Measurements from ENCODE around the gene RNU6-8.

GRCh38 chr14:32190673-32191072 lies 12.4 kb downstream of the RNU6-8 start:
- TF ChIP-seq, protein P1, sequence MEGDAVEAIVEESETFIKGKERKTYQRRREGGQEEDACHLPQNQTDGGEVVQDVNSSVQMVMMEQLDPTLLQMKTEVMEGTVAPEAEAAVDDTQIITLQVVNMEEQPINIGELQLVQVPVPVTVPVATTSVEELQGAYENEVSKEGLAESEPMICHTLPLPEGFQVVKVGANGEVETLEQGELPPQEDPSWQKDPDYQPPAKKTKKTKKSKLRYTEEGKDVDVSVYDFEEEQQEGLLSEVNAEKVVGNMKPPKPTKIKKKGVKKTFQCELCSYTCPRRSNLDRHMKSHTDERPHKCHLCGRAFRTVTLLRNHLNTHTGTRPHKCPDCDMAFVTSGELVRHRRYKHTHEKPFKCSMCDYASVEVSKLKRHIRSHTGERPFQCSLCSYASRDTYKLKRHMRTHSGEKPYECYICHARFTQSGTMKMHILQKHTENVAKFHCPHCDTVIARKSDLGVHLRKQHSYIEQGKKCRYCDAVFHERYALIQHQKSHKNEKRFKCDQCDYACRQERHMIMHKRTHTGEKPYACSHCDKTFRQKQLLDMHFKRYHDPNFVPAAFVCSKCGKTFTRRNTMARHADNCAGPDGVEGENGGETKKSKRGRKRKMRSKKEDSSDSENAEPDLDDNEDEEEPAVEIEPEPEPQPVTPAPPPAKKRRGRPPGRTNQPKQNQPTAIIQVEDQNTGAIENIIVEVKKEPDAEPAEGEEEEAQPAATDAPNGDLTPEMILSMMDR (IDR thresholded peaks at IDR 0.05): no peak
- TF ChIP-seq POLR2A (IDR thresholded peaks at IDR 0.05): no peak
